ENCODE data around the gene NUDT22. TPM values are rescaled to one million over a fixed set of nuclear protein-coding genes. Genes with fewer than 3 reads are reported as not detected.

The NUDT22 gene
- total and polyA plus RNA-seq, 2 of the 8 experiments (the other 6 are each of a cell fraction or from before 2014, with no cell fraction given) = 43.4 to 69.0 TPM

GRCh38 chr11:64269540-64270220 is 43.6 kb downstream of the NUDT22 start (continued):
- TF ChIP-seq CHD7 (IDR thresholded peaks at IDR 0.05; ENCODE audit: insufficient replicate concordance, low read length) (no peak), ASH2L (IDR thresholded peaks at IDR 0.05; ENCODE audit: low read length) (peak; percentile 64), ZNF274 (IDR thresholded peaks at IDR 0.05; ENCODE audit: borderline replicate concordance, extremely low read depth, low read length) (no peak), BCL11A (IDR thresholded peaks at IDR 0.05; ENCODE audit: low read depth in 2 of 2, low read length in 2 of 2) (no peak), SAP30 (IDR thresholded peaks at IDR 0.05; ENCODE audit: insufficient read depth, insufficient replicate concordance, low read length) (no peak), EP300 (IDR thresholded peaks at IDR 0.05; ENCODE audit: borderline replicate concordance in 1 of 2, low read depth in 2 of 2, low read length in 2 of 2) (0 out of 3 replicates have a peak, but pooled peaks of 1 of the 2 experiments have one; percentile 27), BACH1 (IDR thresholded peaks at IDR 0.05; ENCODE audit: low read length) (peak; percentile 66; the same call in 1 of the 2 replicates), SIN3A (conservative IDR thresholded peaks at IDR 0.05 in 1 of 2, IDR thresholded peaks at IDR 0.05 in 1 of 2; ENCODE audit: low read depth in 1 of 2, low read length in 2 of 2) (peak; percentile 71 to 93; a peak in 2 of 4 replicates), CBX8 (IDR thresholded peaks at IDR 0.05; ENCODE audit: borderline replicate concordance, low read depth, low read length) (no peak), SP4 (IDR thresholded peaks at IDR 0.05; ENCODE audit: low read length) (peak; percentile 81; the same call in 1 of the 2 replicates)

All from H1 (cell line).